NCI-H2107 treated with DMSO at 0.1 percent for 48 hours (cell line): Measurements from ENCODE around the gene FXYD6.

Experiments used
- DNase-seq: peaks from one replicate; lab custom pipeline; 2025; ENCODE audit not compliant: unreplicated experiment; lab: John Stamatoyannopoulos, UW

The FXYD6 gene

DNA sequence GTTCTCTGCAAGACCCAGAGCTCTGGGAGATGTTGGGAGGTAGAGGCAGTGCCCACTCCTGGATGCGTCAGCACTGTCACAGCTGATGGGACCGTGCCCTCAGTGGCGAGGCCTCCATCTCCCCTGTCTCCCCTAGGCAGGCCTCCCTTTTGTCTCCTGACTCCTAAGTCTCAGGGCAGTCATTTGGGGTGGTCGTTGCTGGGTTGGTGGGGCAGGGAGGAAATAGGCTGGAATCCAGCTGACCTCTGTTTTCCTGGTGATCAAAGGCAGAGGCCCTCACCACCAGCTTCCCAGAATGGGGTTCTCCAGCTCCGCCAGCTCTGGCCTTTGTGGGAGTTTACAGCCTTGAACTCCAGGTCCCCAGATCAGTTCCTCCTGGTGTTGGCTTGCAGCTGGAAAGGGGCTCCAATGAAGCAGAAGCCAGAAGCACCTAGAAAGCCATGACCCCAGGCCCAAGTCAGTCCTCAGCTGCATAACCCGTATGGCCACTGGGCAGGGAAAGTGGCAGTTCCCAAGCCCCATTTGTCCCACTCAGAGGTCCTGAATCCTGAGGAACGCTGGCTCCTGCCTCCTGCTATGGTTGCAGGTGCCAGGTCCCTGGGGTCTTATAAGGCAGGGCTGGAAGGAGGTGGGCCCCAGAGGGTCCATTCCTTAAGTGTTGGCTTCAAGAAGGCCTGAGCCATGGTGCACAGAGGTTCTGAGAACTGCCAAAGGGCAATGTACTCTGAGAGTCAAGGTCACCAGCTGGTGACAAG, 44.6 kb downstream of the FXYD6 start:
- no peak for DNase-seq

DNA sequence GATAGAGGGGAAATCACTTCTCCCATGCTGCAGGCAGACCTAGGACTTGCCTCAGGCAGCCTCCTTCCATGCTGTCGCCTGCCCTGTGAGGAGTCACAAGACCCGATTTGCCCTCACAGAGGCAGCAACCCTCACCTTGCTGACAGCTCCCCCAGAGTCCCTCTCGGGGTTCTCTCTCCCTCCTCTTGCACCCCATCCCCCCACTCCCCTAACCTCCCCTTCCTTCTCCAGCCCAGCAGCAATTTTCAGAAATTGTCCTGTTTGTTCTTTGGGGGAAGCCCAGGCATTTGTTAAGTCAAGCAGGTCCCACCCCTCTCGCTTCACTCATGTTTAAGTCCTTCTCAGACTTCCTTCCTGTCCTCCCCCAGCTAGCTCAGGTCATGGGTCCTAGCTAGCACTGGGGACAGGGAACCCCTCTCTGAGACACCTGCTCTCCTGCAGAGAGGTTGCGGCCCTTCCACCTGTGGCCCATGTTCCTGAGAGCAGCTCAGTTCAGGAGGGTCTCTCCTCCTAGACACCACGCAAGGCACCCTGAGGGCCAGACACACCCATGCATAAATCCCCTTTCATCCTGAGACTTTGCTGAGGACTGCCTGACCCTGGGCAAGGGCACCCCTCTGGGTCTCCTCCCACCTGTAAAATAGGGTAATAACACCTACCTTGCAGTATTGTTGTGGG, 45.6 kb downstream of the FXYD6 start:
- DNase-seq, result no peak

DNA sequence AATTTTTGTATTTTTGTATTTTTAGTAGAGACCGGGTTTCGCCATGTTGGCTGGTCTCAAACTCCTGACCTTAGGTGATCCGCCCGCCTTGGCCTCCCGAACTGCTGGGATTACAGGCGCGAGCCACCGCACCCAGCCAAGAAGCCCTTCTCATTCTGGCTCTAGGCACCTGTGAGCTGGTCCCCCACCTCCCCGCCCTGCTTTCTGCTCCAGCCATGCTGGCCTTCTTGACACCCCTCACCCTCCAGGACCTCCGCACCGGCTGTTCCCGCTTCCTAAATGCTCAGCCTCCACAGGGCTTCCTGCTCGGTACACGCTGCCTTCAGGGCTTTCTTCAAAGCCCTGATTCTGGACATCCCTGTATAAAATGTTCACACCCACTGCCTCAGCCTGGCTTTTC, 46.4 kb downstream of the FXYD6 start:
- DNase-seq, result no peak

DNA sequence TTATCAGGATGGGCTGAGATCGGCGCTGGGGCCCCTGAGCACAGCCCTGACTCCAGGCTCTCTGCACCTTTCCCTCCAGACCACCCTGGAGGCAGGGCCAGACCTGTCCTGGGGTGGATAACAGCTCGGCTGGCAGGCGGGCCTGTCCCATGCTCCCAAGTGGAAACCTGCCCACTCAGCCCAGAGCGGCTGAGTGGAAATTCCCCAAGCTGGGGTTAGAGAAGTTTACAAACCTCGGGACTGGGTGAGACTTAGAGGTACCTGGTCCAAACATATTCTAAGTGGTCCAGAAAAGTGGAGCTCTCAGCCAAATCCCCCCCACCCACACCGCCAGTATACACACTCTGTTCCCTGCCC, 47.1 kb downstream of the FXYD6 start:
- DNase-seq, result no peak

DNA sequence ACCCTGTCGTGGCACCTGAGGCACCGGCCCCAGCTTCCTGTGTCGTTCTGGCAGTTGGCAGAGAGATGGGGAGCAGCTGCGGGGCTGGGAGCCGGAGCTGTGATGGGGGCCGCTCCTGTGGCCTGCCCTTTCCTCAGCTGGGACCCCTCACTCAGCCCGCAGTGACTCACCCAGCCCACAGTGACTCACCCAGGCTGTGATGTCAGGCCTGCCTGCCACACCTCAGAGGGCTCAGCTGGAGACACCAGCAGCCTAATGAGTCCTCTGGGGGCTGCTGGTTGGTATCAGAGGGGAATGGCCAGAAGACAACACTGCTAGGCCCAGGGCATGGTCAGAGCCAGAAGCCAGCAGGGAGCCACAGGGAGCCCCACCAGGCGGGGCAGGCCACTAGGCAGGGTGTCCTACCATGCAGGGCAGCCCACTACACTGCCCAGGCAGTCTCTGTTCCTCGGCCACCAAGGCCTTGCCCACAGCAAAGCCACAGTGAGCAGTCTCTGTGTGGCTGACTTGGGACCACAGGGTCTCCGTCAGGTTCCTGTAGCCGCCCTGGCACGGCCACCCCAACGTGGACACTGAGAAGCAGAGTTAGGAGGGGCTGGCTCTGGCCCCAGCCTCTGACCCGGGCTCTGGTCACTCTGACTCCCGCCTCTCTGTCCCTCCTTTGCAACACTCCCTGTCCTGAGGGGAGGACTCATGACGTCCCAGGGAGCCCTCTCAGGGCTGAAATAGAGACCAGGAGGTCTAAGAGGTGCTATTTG, 47.7 kb downstream of the FXYD6 start:
- DNase-seq, result no peak

DNA sequence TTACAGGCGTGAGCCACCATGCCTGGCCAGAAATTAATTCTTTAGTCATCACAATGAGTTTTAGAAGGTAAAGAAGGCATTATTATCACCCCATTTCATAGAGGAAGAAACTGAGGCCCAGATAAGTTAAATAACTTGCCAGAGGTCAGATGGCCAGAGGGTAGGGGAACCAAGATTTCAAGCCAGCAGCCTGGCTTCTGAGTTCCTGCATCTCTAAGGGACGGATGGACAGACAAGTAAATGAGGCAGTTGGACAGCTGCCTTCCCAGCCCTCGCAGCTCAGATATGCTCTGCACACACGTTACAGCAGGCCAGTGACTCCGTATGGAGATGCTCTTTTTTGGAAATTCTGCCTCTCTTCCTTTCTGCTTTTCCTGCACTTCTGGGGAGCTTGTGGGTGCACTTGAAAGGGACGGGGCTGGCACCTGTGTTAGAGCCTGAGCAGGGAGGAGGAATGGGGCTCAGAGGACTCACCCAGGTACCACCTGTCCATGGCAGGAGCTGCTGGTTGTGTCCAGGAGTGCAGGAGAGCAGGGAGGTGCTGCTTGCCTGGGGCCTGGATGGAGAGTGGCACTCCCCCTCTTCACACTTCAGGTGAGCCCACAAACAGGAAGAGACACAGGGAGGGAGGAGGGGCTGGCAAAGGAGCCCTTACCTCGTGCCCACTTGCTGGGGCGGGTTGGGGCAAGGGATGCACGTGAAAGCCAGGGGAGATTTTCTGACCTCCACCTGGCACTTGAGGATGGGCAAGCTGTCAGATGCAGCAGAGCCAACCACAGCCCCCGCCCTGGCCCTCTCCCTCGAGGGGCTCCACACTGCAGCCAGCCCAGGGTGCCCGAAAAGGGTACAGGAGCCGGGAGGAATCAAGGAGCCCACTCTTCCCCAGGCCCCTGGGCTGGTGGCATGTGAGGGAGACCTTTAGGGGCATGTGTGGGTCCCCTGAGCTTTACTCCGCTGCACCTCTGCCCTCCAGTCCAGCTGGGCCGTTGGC, 48.6 kb downstream of the FXYD6 start:
- DNase-seq, result no peak

DNA sequence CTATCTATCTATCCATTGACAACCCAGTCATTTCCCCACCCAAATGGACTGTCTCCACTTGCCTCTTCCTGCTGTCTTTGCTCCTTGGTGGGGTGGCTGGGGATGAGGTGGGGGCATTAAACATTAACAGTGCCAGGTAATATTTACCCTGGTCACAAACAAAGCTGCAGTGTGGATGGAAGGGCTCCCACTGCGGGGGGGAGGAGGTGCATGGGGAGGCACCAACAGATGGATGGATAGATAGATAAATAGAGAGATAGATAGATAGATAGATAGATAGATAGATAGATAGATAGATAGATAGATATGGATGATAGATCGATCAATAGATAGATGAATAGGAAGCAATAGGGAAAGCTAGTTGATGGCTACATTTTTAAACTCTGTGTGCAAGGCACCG, 49.6 kb downstream of the FXYD6 start:
- DNase-seq, result no peak

DNA sequence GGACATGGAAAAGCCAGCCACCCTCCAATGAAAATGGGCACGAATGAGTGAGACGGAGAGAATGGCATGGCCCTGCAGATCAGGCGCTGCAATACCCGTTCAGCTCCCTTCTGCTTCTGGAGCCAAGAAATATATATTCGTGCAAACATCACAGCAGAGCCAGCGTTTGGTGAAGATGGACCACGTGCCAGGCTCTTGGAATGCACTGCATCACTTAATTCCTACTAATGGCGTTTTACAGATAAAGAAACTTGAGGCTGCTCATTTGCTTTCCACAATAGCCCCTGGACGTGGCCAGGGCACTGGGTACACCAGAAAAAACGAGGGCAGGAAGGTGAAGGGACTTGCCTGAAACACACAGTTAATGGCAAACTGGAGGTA, 50.3 kb downstream of the FXYD6 start:
- DNase-seq, result no peak

DNA sequence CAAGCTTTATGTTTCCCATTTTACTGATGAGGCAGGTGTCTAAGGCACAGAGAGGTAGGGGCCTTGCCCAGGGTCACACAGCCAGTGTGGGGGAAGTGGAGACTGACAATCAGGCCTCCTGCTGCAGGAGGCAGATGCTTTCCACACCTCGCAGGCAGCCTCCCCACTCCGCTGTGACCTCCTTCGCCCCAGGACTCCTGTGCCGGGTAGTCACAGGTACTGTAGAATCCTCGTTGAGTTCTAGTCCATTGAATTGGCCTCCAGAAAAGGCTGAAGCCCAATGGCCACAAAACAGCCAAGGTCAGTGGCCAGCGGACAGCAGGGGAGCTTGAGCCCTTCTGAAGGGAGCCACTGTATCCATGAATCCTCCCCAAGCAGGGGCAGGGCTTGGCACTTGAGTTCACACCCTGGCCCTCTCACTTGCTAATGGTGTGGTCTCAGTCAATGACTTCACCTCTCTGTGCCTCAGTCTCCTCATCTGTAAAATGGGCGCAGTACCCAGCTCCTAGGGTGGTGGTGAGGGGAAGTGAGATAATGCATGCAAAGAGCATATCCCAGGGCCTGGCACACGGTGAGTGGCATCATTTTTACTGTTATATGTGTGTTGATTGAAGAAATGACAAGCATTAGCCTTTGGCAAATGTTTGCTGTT, 50.8 kb downstream of the FXYD6 start:
- no peak for DNase-seq

DNA sequence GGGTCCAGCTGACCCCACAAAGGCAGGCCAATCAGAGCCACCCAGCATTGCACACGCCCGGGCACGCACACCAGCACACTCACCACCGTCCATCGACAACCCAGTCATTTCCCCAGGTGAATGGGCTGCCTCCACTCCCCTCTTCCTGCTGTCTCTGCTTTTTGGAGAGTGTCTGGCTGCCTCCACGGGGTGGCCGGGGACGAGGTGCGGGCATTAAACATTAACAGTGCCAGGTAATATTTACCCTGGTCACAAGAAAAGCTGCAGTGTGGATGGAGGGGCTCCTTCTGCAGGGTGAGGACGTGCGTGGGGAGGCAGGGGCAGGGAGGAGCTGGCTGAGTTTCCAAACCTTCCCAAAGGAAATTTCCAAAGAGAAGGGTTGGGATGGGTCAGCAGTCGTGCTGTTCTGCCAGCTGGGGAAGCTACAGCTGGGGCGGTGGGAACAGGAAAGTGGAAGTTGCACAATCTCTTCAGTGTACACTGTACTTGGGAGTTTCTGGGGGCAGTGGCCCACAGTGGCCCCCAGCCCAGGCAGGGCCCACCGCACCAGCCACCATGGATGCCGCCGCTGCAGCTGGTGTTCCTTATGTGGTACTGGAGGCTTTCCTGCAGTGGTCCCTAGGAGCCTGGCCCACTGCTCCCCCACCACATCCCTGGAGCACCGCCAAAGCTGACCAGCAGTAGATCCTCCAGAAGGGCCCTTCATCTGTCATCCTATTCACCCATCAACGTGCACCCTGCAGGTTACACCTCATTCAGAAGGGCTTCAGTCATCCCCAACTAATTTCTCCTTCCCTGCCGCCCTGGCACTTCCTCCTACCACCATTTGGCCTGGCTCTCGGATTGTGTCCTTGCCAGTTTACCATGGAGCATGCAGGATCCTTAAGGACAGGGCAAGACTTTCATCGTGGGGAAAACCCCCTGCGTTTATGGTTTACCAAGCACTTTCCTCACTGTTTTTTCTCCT, 51.6 kb downstream of the FXYD6 start, which contains the start of gene FXYD2:
TSS of gene FXYD2 (minus strand) at position 174 of the 967 bp plus-strand sequence. CDS start at position 108, 66 bp downstream.
- no peak for DNase-seq

DNA sequence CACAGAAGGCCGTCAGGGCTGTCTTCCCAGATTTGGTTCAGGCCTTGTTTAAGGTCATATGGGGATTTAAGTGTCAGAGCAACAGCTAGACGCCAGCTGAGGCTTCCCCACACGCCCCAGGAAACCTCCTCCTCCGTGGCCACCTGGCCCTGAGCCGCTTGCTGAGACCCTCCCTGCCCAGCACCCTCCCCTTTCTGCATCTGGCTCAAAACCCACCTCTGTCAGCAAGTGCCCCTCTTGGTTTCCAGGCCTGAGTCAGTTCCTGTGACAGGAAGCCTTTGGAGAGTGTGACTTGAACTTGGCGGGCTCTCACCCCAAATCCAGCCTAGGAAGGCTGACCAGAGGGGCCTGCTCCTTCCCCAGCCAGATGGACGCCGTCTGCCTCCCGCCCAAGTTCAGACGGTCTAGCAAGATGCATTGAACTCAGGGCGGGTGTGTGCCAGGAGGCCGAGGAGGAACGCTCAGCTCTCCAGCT, 52.5 kb downstream of the FXYD6 start:
- DNase-seq, result no peak

DNA sequence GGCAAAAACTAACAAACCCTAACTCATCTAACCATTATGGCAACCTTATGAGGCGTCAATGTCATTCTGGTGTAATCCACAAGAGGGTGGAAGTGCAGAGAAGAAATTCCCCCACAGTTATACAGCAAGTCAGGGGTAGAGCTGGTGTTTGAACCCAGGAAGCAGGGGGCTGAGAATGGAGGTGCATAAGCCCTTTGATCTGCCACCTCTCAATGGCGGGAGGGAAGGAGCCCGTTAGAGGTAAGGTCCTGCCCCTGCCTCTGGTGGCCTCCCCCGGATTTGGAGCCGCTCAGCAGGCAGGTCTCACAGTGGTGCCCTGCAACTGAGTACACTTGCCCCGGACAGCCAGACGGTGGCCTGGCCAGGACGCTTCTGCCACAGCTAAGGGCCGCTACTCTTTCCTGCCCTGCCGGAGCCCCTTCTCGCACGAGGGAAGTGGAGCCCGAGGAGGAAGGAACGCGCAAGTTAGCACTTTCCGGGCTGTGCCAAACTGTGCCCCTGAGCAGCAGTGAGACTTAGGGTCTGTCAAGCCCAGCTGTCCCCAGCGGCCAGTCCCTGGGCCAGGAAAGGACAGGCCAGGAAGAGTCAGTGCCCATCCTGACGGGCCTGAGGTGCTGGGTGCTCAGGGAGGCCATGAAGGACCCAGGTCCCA, 53.0 kb downstream of the FXYD6 start:
- DNase-seq, result peak; percentile 26

DNA sequence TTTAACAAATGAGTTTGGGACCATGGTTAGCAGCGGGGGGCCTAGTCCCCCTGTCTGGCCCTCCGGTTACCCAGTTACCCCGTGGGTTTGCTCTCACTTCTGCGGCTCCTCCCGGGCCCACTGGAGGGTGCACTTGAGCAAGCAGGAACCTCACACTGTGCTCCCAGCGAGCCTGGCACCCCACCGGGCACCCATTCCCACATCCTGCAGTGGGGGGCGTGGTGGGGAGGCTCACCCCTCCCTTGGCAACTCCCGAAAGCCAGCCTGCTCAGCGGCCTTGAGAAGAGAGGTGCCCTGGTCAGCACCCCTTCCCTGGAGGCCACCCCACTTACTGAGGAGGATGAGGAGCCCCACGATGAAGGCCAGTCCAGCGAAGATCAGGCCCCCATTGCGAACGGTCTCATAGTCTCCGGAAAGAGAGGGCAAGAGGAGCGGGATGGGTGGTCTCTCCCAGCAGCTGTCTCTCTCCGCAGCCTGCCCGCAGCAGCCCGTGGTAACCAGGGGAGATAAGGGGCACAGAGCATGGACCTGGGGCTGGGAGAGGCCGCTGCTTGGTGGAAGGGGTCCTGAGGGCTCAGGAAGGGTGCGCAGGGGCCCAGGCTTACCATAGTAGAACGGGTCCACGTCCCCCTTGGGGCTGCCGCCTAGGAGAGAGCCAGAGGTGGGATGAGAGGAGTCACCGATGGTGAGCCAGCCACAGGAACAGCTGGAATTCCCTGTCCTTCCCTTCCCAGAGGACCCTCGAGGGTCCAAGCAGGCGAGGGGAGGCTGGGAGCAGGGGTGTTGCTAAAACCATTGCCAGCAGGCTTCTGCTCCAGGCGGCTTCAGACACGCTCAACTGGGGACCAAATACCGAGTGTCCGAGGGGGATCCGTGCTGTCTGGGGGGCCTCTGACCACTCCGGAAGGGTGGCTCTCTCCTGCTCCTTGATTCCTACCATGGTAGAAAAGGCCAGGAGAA, 54.1 kb downstream of the FXYD6 start:
- no peak for DNase-seq

DNA sequence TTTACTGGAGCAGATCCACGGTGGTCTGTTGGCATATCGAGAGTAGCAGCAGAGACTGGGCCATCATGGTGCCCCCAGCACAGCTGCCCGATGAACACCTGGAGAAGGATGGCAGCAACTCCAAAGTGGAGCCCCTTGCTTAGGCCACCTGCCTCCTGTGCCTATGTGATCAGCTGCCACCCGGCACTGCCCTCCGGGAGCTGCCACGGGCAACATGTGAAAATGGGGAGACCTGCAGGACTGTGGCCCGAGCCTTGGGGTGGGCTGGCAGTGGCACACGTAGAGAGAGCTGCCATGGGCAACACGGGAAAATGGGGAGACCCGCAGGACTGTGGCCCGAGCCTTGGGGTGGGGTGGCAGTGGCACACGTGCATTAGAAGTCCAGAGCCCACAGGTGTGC, 55.0 kb downstream of the FXYD6 start:
- DNase-seq, result no peak

DNA sequence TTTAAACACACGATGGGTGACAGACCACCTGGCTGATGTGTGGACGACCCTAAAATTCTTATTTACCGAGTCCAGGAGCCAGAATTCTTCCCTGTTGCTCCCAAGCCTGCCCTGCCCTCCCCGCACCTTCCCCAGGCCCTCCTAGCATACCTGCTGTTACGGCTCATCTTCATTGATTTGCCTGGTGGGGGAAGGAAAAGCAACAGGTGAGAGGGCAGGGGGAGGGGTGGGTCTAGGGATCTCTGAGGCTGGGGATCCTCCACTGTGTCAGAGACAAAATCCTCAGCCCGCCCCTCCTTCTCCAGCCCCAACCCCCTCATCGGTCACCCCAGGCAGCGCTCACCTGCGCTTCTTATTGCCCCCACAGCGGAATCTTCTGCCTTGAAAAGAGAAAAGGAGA, 55.9 kb downstream of the FXYD6 start:
- no peak for DNase-seq

DNA sequence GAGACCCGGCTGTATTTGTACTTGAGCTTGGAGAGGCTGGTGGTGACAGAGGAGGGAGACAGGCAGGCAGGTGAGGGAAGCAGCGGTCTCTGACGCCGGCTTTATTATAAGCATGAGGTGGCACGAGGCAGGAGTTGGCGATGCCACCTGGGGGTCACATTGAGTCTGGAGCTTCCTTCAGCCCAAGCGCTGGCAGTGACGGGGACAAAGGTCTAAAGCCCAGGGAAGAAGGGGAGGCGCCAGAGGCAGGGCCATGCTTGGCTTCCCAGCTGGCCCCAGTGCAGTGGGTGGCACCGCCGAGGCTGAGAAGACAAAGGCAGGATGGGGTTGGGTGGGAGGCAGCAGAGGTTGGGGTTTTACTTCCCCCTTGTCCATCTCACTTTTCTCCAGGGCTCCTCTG, 56.4 kb downstream of the FXYD6 start:
- DNase-seq, result peak; percentile 69
